Stimulated activated CD4-positive, alpha-beta T cell treated with anti-CD3 and anti-CD28 coated beads, TNF-alpha, amount 100 ng/mL, for 4 hours (primary cell): ENCODE measurements around the gene P3H2.
"Not testable (repeated sequence)": the region's sequence is repeated elsewhere in the genome, so short reads cannot be mapped to it uniquely, and the experiment has no call there.

Experiments
- DNase-seq, 3 experiments: peaks; one replicate each; pipeline ENCODE4 v3.0.0-alpha.2; 2020; ENCODE audit warnings: low read depth in 3 of 3

Gene P3H2

DNA sequence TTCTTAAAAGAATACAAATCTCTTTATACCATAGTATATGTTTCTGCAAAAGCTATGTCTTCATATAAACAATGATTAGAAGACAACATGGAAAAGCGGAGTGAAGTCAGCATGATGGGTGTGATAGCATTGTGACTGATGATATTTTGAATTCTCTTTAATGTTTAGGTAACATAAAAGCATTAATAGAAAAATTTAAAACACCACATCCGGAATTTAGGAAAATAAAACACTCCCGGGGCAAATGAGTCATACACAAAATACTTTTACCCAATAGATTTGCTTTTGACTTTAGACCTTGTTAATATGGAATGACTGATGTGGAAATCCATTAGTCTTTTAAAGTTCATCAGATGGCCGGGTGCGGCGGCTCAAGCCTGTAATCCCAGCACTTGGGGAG lies 134.7 kb downstream of the P3H2 start:
- DNase-seq, result no peak

- DNase-seq, result no peak
These were observed 137.1 kb downstream of the P3H2 start for GRCh38 chr3:189983612-189984011.

DNA sequence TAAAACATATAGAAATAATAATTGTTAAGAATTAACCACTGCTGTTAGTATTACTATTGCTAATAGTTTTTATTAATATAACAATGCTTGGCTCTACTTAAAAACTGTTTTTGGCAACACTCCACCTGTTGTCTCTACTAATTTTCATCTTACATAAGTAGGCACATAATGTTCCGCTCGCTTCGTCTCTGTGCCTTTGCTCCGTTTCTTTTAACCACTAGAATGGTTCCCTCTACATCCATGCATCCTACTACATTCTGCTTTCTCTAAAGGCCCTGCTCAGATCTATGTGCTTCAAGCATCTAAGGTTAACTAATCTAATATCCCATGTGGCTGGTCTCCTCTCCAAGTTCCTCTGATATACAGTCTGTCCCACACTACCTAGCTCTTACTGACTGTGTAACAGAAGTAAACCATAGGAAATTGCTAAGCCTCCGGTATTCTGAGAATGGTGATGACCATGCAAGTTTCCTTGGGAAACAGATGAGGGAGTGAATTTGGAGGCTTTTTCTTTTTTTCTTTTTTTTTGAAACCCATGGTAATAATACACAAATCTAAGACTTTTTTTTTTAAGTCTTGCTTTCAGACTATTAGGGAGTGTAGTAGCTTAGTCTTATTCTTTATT lies 138.3 kb downstream of the P3H2 start:
- DNase-seq, result no peak

DNA sequence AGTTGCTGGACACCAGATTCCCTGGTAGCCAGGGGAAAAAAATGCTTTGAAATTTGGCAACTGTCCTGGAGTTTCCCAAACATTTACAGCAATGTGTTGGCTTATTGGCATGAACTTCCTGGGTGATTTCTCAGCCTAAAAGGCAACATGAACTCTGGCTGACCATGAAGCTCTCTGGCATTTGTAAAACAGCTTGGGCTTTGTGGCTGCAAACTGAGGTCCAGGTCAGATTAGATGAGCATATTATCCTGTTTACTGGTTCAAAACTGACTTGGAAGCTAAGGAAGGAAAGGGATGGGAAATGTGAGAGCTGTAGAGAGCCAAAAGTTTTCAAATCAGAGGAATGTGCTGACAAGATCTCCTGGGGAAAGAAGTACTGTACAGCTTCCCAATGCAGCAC lies 139.0 kb downstream of the P3H2 start:
- no peak for DNase-seq

- DNase-seq, result no peak
These were observed 141.9 kb downstream of the P3H2 start for GRCh38 chr3:189978753-189979152.

- DNase-seq, result no peak
These were observed 143.5 kb downstream of the P3H2 start for GRCh38 chr3:189977174-189977573.

DNA sequence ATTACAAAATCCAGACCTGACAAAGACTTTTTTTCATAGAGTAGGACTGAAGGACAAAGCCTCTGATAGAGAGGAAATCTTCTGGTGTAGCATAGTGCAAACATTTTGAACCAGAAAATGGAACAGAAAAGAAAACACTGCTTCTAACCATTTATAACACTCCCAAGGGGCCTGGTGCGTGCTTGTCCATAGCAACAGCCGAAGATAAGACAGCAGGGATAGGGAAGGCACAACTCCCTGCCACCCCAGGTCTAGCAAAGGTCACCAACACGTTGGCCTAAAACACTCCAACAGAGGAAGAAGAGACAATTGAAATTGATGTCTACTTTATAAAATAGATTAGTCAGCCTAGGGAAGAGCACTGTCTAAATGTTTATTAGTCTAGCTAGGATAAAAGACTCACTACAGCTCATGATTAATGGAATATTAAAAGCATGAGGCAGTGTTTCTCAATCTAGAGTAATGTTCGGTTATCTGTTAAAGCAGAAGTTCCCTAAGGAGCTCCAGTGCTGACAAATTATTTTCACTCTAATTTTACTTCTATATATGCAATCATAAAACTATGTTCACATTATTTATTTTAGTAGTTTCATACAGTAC lies 145.2 kb downstream of the P3H2 start:
- DNase-seq, result no peak

DNA sequence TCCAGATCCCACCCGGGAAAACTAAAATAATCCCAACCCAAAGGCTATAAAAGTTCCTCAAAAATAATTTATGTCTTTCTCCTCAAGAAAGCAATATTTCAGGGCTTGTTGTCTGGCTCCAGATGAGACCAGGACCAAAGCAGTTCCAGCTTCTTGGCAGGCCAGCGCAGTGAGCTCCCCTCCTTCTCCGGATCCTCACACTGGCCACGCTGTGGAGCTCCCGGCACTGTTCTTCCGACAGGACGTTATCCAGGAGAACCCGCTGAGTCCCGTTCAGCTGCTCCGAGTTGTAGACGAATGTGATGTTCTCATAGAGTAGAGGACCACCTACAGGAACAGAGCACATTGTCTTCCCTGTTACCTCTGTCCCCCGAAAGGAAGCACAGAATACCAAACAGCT lies 146.3 kb downstream of the P3H2 start:
- no peak for DNase-seq

- DNase-seq, result no peak
These were observed 153.3 kb downstream of the P3H2 start for GRCh38 chr3:189967254-189967865.

GRCh38 chr3:189966843-189967242 lies 153.9 kb downstream of the P3H2 start:
- no peak for DNase-seq

- no peak for DNase-seq
These were observed 155.9 kb downstream of the P3H2 start for GRCh38 chr3:189964623-189965332.

DNA sequence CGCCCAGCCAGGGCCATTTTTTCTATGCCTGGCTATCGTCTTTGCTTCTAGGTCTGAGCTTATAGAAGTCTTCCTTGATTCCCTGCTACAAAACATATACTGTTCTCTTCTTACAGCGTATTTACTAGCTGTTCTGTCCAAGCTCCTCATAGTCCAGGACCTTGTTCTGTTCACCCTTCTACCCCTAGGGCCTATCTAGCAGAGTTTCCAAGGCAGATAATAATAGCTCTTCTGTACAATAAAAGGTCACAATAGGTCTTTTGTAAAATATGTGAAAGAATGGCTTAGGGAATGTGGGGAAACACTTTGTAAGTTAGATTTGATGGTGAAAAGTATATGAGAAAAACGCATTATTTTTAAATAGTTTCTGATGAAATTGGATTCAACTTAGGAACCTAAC lies 158.2 kb downstream of the P3H2 start:
- DNase-seq, result no peak

DNA sequence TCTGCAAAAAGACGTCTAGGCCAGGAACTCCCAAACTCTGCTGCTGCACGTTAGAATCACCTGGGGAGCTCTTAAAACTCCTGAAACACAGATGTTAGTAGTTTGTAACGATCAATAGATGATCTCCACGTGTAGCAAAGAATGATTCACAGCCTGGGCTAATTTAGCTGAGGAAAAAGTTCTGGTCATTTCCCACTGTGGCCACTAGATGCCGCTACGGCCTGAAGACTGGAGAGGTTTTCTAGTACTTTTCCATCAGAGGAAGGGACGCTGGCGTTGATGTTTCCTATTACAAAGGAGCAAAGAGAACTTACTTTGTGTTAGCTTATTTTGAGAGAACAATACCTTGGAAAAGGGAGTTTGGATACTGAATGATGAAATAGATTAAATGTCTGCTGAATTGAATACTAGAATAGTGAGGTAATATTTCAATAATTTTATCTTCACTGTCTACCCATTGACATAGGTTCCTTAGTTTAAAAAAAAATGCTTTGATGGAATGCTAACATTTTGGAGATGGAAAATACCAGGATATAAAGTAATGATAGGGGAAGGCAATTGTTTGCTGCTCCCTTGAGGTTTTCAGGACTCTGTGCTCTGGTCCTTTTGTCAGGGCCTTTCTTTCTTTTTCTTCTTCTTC lies 159.1 kb downstream of the P3H2 start:
- peak; percentile 48 to 59 (median 48) for DNase-seq

- DNase-seq, result not testable (repeated sequence)
These were observed 159.6 kb downstream of the P3H2 start for GRCh38 chr3:189961086-189961485.

DNA sequence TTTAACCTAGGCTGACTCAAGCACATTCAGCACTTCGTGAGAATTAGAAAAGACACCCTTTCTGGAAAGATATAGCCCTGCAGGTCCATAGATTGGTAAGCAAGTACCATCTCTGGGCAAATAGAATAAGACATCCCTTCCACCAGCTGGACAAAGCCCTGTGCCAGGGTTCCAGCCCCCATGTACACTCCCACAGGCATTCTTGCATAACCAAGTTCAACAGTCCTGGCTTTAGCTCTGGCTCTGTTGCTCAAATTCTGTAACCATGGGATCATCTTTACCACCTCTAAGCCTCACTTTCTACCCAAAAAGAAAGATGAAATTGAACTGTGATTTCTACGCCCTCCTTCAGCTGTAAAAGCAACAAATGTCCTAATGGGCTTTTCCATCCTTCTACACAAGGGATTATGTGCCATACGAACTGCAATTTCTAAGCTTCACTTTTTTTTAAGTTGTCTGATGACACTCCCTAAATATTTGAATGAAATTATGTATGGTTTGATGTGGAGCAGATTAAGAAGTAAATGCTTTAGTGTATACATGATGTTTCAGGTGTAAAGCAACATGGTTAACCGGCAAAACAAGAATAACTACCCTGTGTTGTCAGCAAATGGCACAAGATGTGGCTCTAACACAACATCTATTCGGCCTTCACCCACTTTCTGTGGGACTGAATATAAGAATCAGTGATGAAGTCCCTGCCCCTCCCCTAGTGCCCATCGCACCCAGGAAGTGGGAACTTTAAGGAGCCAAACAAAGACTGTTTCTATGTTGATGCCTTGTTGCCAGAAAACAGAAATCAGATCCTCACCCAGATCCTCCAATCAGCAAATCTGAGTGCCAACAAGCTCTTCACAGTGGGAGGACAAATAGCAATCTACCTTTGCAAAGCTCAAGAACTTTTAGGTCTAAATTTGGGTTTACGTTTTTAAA lies 165.7 kb downstream of the P3H2 start:
- no peak for DNase-seq

GRCh38 chr3:189953551-189953950 lies 167.1 kb downstream of the P3H2 start:
- DNase-seq, result no peak

- DNase-seq, result no peak
These were observed 168.4 kb downstream of the P3H2 start for GRCh38 chr3:189952272-189952671.

DNA sequence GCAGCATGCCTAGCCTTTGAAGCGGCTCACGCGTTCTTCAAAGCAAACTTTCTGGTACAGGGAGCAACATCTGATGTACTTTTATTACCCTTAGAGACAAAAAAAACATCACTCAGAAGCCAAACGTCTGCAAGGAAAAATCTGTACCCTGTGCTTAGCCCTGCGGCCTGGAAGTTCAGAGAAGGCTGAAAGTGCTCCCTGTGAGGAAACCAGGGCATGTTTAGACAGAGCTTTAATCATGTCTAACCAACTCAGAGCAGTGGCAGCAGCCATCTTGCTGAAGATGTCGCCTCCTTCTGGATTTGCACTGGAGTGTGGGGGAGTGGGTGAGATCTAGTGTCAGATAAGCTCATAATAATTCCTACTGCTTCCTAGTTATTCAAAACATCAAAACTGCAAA lies 170.4 kb downstream of the P3H2 start:
- no peak for DNase-seq

GRCh38 chr3:189949580-189949979 lies 171.1 kb downstream of the P3H2 start:
- no peak for DNase-seq

DNA sequence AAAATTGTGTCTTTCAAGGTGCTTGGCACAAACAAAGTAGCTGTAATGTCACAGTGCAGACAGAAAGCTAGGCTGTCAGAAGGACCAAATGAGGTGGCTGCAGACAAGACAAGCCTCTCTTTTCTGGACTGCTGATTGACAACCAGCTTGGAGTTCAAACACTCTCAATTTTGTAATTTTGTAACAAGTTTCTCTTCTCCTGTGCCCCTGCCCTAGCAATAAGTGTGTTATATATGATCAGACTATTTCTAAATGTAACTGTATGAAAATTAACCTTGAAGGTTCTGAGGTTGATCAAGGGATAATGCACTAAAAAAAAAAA lies 172.0 kb downstream of the P3H2 start:
- no peak for DNase-seq

GRCh38 chr3:189947948-189948723 lies 172.6 kb downstream of the P3H2 start:
- no peak for DNase-seq
